ENCODE results near the gene PHIP.

DNA sequence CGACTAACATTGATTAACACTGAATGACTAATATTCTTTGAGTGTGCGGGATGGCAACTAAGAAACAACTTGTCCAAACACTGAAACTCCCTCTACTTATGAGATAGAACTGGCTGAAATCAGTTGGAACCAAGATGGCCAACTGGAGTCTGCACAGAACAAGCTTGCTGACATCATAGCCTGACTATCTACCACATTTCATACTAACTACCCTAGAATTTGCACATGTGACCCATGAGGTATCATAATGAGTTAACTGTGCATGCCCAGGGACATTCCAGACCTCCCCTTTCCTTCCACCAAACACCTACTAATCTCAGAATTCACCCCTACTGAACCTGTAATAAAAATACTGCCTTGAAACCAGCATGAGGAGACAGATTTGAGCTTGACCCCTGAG lies 43.2 kb downstream of the PHIP start:
- TF ChIP-seq POLR2A (IDR thresholded peaks at IDR 0.05; ENCODE audit: low read depth, low read length): no peak
- TF ChIP-seq EZH2 (IDR thresholded peaks at IDR 0.05; ENCODE audit: borderline replicate concordance, low read depth, low read length, severe bottlenecking): no peak
- TF ChIP-seq, protein P1, sequence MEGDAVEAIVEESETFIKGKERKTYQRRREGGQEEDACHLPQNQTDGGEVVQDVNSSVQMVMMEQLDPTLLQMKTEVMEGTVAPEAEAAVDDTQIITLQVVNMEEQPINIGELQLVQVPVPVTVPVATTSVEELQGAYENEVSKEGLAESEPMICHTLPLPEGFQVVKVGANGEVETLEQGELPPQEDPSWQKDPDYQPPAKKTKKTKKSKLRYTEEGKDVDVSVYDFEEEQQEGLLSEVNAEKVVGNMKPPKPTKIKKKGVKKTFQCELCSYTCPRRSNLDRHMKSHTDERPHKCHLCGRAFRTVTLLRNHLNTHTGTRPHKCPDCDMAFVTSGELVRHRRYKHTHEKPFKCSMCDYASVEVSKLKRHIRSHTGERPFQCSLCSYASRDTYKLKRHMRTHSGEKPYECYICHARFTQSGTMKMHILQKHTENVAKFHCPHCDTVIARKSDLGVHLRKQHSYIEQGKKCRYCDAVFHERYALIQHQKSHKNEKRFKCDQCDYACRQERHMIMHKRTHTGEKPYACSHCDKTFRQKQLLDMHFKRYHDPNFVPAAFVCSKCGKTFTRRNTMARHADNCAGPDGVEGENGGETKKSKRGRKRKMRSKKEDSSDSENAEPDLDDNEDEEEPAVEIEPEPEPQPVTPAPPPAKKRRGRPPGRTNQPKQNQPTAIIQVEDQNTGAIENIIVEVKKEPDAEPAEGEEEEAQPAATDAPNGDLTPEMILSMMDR (IDR thresholded peaks at IDR 0.05; ENCODE audit: extremely low read depth in 1 of 2, insufficient read depth in 1 of 2, low read depth in 1 of 2, low read length in 2 of 2): no peak
- no peak for TF ChIP-seq FOS (IDR thresholded peaks at IDR 0.05; ENCODE audit: borderline replicate concordance, insufficient read depth, low read length)
- no peak for TF ChIP-seq MAX (IDR thresholded peaks at IDR 0.05; ENCODE audit: insufficient read depth, insufficient read length)

All from endothelial cell of umbilical vein (primary cell).